B cell (primary cell): Measurements from ENCODE around the gene NKAIN2. TPM values are rescaled to one million over a fixed set of nuclear protein-coding genes. Genes with fewer than 3 reads are reported as not detected.

ENCODE experiments used
- ATAC-seq: fragments of 200-7000 bp; cut with Tn5 transposase; one replicate; pipeline ENCODE4 v1.10.0; 2021; ENCODE audit warnings: low read depth, mild to moderate bottlenecking, moderate number of reproducible peaks, moderate library complexity
- CTCF ChIA-PET: fragments of 350-600 bp; sonication (Branson Sonifier 250); formaldehyde crosslinking; loops from one replicate; lab custom pipeline; 2021; ENCODE audit warnings: antibody characterized with exemption, inconsistent platforms; lab: Charles Lee
- POLR2A ChIA-PET: fragments of 350-600 bp; sonication (Branson Sonifier 250); formaldehyde crosslinking; loops from one replicate; lab custom pipeline; 2021; ENCODE audit warnings: antibody characterized with exemption; lab: Charles Lee
- DNase-seq: peaks from one replicate; pipeline ENCODE4 v3.0.0; 2013
- H2AFZ ChIP-seq: 2 replicates; pipeline ENCODE4 v1.6.1; 2012; ENCODE audit warnings: mild to moderate bottlenecking, low read depth, low read length; ENCODE audit not compliant: insufficient read depth, poor library complexity, severe bottlenecking
- H3K27ac ChIP-seq, 2 donors: 1 replicate in 1 of 2; 2 replicates in 1 of 2; pipeline ENCODE4 v1.5.1; 2012 to 2013; ENCODE audit warnings: low read length in 2 of 2, mild to moderate bottlenecking in 2 of 2, moderate library complexity in 1 of 2
- H3K27me3 ChIP-seq, 4 experiments: fragments of 200-600 bp in 1 of 4; sonication (generic) in 1 of 4; replicated peaks in 1 of 4; 1 replicate in 2 of 4; 2 replicates in 2 of 4; pipeline versions ENCODE4 v1.6.1 to v1.7.0; 2013 to 2016; ENCODE audit warnings: low read length in 3 of 4, mild to moderate bottlenecking in 2 of 4, mixed read lengths in 1 of 4, moderate library complexity in 1 of 4; ENCODE audit not compliant: insufficient read depth in 4 of 4, control insufficient read depth in 3 of 4; ENCODE audit errors: control extremely low read depth in 1 of 4
- H3K36me3 ChIP-seq, 2 experiments: replicated peaks in 1 of 2; 1 replicate in 1 of 2; 2 replicates in 1 of 2; pipeline versions ENCODE4 v1.6.1 to v1.7.1; 2013; ENCODE audit warnings: low read length in 1 of 2; ENCODE audit not compliant: insufficient read depth in 2 of 2, control insufficient read depth in 1 of 2; ENCODE audit errors: control extremely low read depth in 1 of 2, extremely low read depth in 1 of 2
- H3K4me1 ChIP-seq, 2 donors: fragments of 200-600 bp in 1 of 2; sonication (generic) in 1 of 2; 1 replicate in 1 of 2; 2 replicates in 1 of 2; pipeline versions ENCODE4 v1.5.1 to v1.6.1; 2013 to 2017; ENCODE audit warnings: low read length in 2 of 2; ENCODE audit not compliant: control insufficient read depth in 2 of 2, insufficient read depth in 2 of 2
- H3K4me2 ChIP-seq: replicated peaks from 2 replicates; pipeline ENCODE3; 2012; ENCODE audit warnings: mild to moderate bottlenecking, low read depth, low read length; ENCODE audit not compliant: poor library complexity, severe bottlenecking
- H3K4me3 ChIP-seq, 5 experiments: fragments of 200-600 bp in 1 of 5; sonication (generic) in 1 of 5; 1 replicate in 3 of 5; 2 replicates in 2 of 5; pipeline versions ENCODE4 v1.5.1 to v1.7.0; 2011 to 2016; ENCODE audit warnings: low read length in 4 of 5, mild to moderate bottlenecking in 4 of 5, low read depth in 2 of 5, control low read depth in 1 of 5, moderate library complexity in 1 of 5; ENCODE audit not compliant: insufficient read depth in 1 of 5; ENCODE audit errors: control extremely low read depth in 1 of 5, extremely low read depth in 1 of 5
- H3K79me2 ChIP-seq: fragments of 200-600 bp; sonication (generic); one replicate; pipeline ENCODE4 v1.6.0; 2016; ENCODE audit warnings: low read length; ENCODE audit not compliant: control insufficient read depth, insufficient read depth
- H3K9ac ChIP-seq: fragments of 200-600 bp; sonication (generic); 2 replicates; pipeline ENCODE4 v1.6.1; 2017; ENCODE audit warnings: mild to moderate bottlenecking, low read length, moderate library complexity
- H3K9me3 ChIP-seq, 3 donors: one replicate each; pipeline versions ENCODE4 v1.6.1 to v1.7.1; 2013; ENCODE audit warnings: low read length in 2 of 3; ENCODE audit not compliant: control insufficient read depth in 2 of 3, insufficient read depth in 1 of 3; ENCODE audit errors: control extremely low read depth in 1 of 3
- H4K20me1 ChIP-seq: 2 replicates; pipeline ENCODE4 v1.6.0; 2012; ENCODE audit warnings: mild to moderate bottlenecking, low read length; ENCODE audit not compliant: insufficient read depth, control insufficient read depth, poor library complexity, severe bottlenecking
- H3K27ac Mint-ChIP-seq: one replicate; pipeline ENCODE4 v1.8.0; 2021; ENCODE audit warnings: mixed read lengths
- H3K27me3 Mint-ChIP-seq: one replicate; pipeline ENCODE4 v1.8.0; 2021; ENCODE audit warnings: mixed read lengths
- H3K4me1 Mint-ChIP-seq: one replicate; pipeline ENCODE4 v1.8.0; 2021; ENCODE audit warnings: mixed read lengths
- H3K4me3 Mint-ChIP-seq: one replicate; pipeline ENCODE4 v1.8.0; 2021; ENCODE audit warnings: mixed read lengths
- H3K9me3 Mint-ChIP-seq: one replicate; pipeline ENCODE4 v1.8.0; 2022; ENCODE audit warnings: mixed read lengths; ENCODE audit not compliant: insufficient read depth
- CTCF ChIP-seq: fragments of 200-600 bp; IDR thresholded peaks from one replicate; pipeline ENCODE4 v1.8.0; 2022; ENCODE audit warnings: antibody characterized with exemption, mild to moderate bottlenecking
- EZH2 ChIP-seq: IDR thresholded peaks from 2 replicates; pipeline ENCODE4 v1.6.1; 2012; ENCODE audit warnings: borderline replicate concordance, low read depth, mild to moderate bottlenecking, moderate library complexity, low read length; ENCODE audit not compliant: insufficient read depth, poor library complexity, severe bottlenecking
- WGBS: methylation state at CpG from one replicate; pipeline ENCODE4 v1.1.5; 2013; ENCODE audit warnings: missing lambda C conversion rate; ENCODE audit not compliant: insufficient coverage; 5-methylcytosine and 5-hydroxymethylcytosine counted together
- intact Hi-C: fragments of 100-400 bp; cut with micrococcal nuclease; formaldehyde crosslinking; loops from one replicate; pipeline ENCODE4 v1.10.0; 2022
- polyA plus RNA-seq: library from polyadenylated mRNA; depleted of rRNA; stranded (reverse); fragments of >200 nt; gene quantifications from 2 replicates; pipeline ENCODE4 v1.2.3, GENCODE V29; 2012
- total RNA-seq, 2 donors: library from RNA; stranded (reverse); fragments of 120-200 nt in 1 of 2; gene quantifications; 1 replicate in 1 of 2; 2 replicates in 1 of 2; pipeline versions ENCODE4 v1.2.3 to v1.2.4, GENCODE V29; 2013 to 2022

NKAIN2 gene
- total and polyA plus RNA-seq, 2 donors (not counting 1 experiment from before 2014, with no cell fraction given): not detected

- Histone ChIP-seq H3K9me3 (peaks cover 0 to 13% (median 0%) of the 10 kb centered on the region in 3 donors), H3K27ac (no peak overlapping the region), H3K4me1 (no peaks in the 10 kb centered on the region), H3K79me2 (no peaks in the 10 kb centered on the region), H4K20me1 (no peaks in the 10 kb centered on the region), H3K4me2 (no peak overlapping the region), H3K4me3 (no peak overlapping the region), H2AFZ (no peak overlapping the region), H3K36me3 (no peaks in the 10 kb centered on the region), H3K27me3 (no peaks in the 10 kb centered on the region), H3K9ac (no peak overlapping the region)
- Mint-ChIP-seq H3K27ac (no peak overlapping the region), H3K27me3 (no peaks in the 10 kb centered on the region), H3K4me1 (no peaks in the 10 kb centered on the region), H3K9me3 (no peaks in the 10 kb centered on the region), H3K4me3 (no peak overlapping the region)
- WGBS: no CpG with 5 or more reads among the region's 2 CpGs
- no peak for TF ChIP-seq EZH2
- no peak for TF ChIP-seq CTCF
- no peak for ATAC-seq
- CTCF ChIA-PET: no interaction called here
- POLR2A ChIA-PET: no interaction called here
- no peak for DNase-seq
- intact Hi-C loops: no loop called here
Measured at GRCh38 chr6:124197148-124197547, 393.5 kb downstream of the NKAIN2 start.

- no peaks in the 10 kb centered on the region for H3K36me3 ChIP-seq
- ChIA-PET CTCF (no interaction called here), POLR2A (no interaction called here)
- H3K27ac ChIP-seq: no peak overlapping the region
- DNase-seq (no peak), ATAC-seq (no peak)
- Mint-ChIP-seq H3K4me3 (no peak overlapping the region), H3K27ac (no peak overlapping the region), H3K27me3 (no peaks in the 10 kb centered on the region), H3K4me1 (no peaks in the 10 kb centered on the region), H3K9me3 (no peaks in the 10 kb centered on the region)
- H3K79me2 ChIP-seq: no peaks in the 10 kb centered on the region
- no peaks in the 10 kb centered on the region for H4K20me1 ChIP-seq
- H3K4me1 ChIP-seq: no peaks in the 10 kb centered on the region
- intact Hi-C loops: no loop called here
- TF ChIP-seq EZH2: no peak
- TF ChIP-seq CTCF: no peak
- H3K9ac ChIP-seq: no peak overlapping the region
- no peak overlapping the region for H2AFZ ChIP-seq
- H3K27me3 ChIP-seq: no peaks in the 10 kb centered on the region
- WGBS: no CpG with 5 or more reads among the region's 3 CpGs
- no peak overlapping the region for H3K4me3 ChIP-seq
- H3K4me2 ChIP-seq: no peak overlapping the region
- no peaks in the 10 kb centered on the region for H3K9me3 ChIP-seq
Measured at GRCh38 chr6:124199286-124199685, 395.6 kb downstream of the NKAIN2 start.
